ENCODE results near the gene TBL1X. TPM values are rescaled to one million over a fixed set of nuclear protein-coding genes. Genes with fewer than 3 reads are reported as not detected.

TBL1X gene
- total RNA-seq, 6 experiments from 2014 or later, result 18.0 to 40.7 (median 20.8) TPM

DNA sequence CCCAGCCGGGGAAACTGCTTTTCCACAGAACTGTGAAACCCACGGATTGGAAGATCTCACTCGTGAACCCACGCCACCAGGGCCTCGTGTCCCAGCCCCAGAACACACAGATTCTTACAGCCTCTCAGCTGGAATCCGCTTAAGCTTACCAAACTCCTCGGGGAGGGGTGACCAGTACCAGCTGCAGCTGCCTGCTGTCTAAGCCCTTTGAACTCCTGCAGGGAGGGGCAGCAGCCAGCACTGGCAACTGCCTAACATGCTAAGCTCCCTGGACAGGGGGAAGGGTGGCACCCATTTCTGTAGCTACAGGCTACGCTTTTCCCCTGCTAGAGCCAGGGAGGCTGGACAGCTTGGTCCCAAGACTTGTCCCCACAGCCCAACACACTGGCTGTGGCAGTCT lies 38.4 kb downstream of the TBL1X start:
- H3K4me3 ChIP-seq, result no peak overlapping the region
- ATAC-seq, result no peak
- intact Hi-C loops (cut with DNase I), result no loop called here
- H3K9me3 ChIP-seq, result no peaks in the 10 kb centered on the region
- H3K4me1 ChIP-seq, result no peaks in the 10 kb centered on the region
- H3K27me3 ChIP-seq, result no peaks in the 10 kb centered on the region
- H3K36me3 ChIP-seq, result no peaks in the 10 kb centered on the region
- DNase-seq, result no peak
- TF ChIP-seq POLR2A (IDR thresholded peaks at IDR 0.05), result no peak
- TF ChIP-seq, protein P1, sequence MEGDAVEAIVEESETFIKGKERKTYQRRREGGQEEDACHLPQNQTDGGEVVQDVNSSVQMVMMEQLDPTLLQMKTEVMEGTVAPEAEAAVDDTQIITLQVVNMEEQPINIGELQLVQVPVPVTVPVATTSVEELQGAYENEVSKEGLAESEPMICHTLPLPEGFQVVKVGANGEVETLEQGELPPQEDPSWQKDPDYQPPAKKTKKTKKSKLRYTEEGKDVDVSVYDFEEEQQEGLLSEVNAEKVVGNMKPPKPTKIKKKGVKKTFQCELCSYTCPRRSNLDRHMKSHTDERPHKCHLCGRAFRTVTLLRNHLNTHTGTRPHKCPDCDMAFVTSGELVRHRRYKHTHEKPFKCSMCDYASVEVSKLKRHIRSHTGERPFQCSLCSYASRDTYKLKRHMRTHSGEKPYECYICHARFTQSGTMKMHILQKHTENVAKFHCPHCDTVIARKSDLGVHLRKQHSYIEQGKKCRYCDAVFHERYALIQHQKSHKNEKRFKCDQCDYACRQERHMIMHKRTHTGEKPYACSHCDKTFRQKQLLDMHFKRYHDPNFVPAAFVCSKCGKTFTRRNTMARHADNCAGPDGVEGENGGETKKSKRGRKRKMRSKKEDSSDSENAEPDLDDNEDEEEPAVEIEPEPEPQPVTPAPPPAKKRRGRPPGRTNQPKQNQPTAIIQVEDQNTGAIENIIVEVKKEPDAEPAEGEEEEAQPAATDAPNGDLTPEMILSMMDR (IDR thresholded peaks at IDR 0.05), result no peak
- WGBS (ENCODE audit: insufficient coverage, low coverage, low lambda C conversion rate, missing lambda C conversion rate), result no CpG with 5 or more reads among the region's 8 CpGs
- H3K27ac ChIP-seq, result no peak overlapping the region

DNA sequence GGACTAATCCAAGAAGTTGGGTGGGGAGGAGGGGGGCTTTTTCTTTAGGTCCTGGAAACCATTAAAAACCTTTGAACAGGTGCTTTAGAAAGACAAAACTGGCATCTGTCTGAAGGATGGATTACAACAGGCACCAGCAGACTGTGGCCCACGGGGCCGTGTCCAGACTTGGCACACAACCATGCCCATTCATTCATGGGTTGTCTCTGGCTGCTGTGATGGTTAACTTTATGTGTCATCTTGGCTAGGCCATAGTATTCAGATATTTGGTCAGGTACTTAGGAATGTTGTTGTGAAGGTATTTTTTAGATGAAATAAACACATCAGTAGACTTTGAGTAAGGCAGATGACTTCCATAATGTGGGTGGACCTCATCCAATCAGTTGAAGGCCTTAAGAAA lies 45.5 kb downstream of the TBL1X start:
- Histone ChIP-seq H3K36me3 (no peaks in the 10 kb centered on the region), H3K27ac (no peak overlapping the region), H3K4me3 (no peak overlapping the region), H3K9me3 (no peaks in the 10 kb centered on the region), H3K27me3 (no peaks in the 10 kb centered on the region), H3K4me1 (no peaks in the 10 kb centered on the region)
- ATAC-seq (no peak), DNase-seq (no peak)
- TF ChIP-seq, protein P1 (IDR thresholded peaks at IDR 0.05), result no peak
- no peak for TF ChIP-seq POLR2A (IDR thresholded peaks at IDR 0.05)
- intact Hi-C loops (cut with DNase I), result no loop called here
- WGBS (ENCODE audit: insufficient coverage, low coverage, low lambda C conversion rate, missing lambda C conversion rate), result no CpG with 5 or more reads among the region's 2 CpGs

DNA sequence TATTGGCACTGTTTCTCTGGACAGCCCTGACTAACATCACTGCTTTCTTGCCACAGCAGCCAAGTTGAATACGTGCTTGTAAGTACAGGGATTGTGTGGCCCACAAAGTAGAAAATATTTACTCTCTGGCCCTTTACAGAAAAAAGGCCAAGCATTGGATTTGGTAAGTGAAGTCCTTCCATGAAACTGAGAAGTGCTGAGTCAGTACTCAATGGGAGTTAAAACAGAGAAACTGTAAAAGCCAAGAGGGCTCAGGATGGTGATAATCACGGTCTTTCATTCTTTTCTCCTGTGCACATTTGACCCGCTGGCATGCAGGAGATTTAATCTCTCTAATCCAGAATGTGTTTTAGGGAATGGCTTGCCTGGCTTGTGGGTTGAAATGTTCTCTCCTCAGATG lies 46.1 kb downstream of the TBL1X start:
- H3K27ac ChIP-seq, result no peak overlapping the region
- intact Hi-C loops (cut with DNase I), result no loop called here
- no peaks in the 10 kb centered on the region for H3K4me1 ChIP-seq
- H3K36me3 ChIP-seq, result no peaks in the 10 kb centered on the region
- no peak for DNase-seq
- 53% methylated on average over 3 of the region's 3 CpGs for WGBS (ENCODE audit: insufficient coverage, low coverage, low lambda C conversion rate, missing lambda C conversion rate)
- ATAC-seq, result no peak
- no peaks in the 10 kb centered on the region for H3K9me3 ChIP-seq
- H3K4me3 ChIP-seq, result no peak overlapping the region
- H3K27me3 ChIP-seq, result no peaks in the 10 kb centered on the region
- TF ChIP-seq POLR2A (IDR thresholded peaks at IDR 0.05), result no peak
- TF ChIP-seq, protein P1 (IDR thresholded peaks at IDR 0.05), result no peak

DNA sequence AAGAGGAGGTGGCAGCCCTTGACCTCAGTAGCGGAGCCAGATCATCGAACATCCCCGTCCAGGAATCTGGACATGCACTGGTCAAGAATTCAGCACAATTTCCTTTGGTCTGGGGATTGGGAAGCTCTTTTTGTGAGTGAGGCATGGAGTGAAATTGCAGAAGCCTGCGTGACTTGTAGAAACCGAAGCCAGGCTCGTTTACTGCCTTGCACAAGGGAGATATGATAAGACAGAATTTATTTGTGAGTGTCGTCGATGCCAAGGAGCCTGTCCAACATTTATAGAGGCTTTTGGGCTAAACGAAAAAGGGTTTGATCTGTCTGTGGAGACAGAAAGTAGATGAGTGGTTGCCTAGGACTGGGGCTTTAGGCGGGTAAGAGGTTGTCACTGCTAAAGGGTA lies 50.6 kb downstream of the TBL1X start:
- no peak for DNase-seq
- ATAC-seq, result no peak
- H3K36me3 ChIP-seq, result no peaks in the 10 kb centered on the region
- no peak overlapping the region for H3K4me3 ChIP-seq
- TF ChIP-seq, protein P1 (IDR thresholded peaks at IDR 0.05), result no peak
- H3K4me1 ChIP-seq, result no peaks in the 10 kb centered on the region
- intact Hi-C loops (cut with DNase I), result no loop called here
- 57% methylated on average over 8 of the region's 10 CpGs for WGBS (ENCODE audit: insufficient coverage, low coverage, low lambda C conversion rate, missing lambda C conversion rate)
- no peaks in the 10 kb centered on the region for H3K27me3 ChIP-seq
- no peak overlapping the region for H3K27ac ChIP-seq
- H3K9me3 ChIP-seq, result no peaks in the 10 kb centered on the region

- H3K27me3 ChIP-seq, result no peaks in the 10 kb centered on the region
- H3K36me3 ChIP-seq, result no peaks in the 10 kb centered on the region
- DNase-seq (no peak), ATAC-seq (no peak)
- no peaks in the 10 kb centered on the region for H3K4me1 ChIP-seq
- intact Hi-C loops (cut with DNase I), result no loop called here
- H3K9me3 ChIP-seq, result no peaks in the 10 kb centered on the region
- 43% methylated on average over 4 of the region's 4 CpGs for WGBS (ENCODE audit: insufficient coverage, low coverage, low lambda C conversion rate, missing lambda C conversion rate)
- TF ChIP-seq POLR2A (IDR thresholded peaks at IDR 0.05), result no peak
- TF ChIP-seq, protein P1 (IDR thresholded peaks at IDR 0.05), result no peak
- no peak overlapping the region for H3K27ac ChIP-seq
- H3K4me3 ChIP-seq, result no peak overlapping the region
Measured at GRCh38 chrX:9515973-9516538, 51.2 kb downstream of the TBL1X start.
